IPS DF 4.7 (cell line): ENCODE results near the gene MARCOL.
"Not testable (repeated sequence)": the region's sequence is repeated elsewhere in the genome, so short reads cannot be mapped to it uniquely, and the experiment has no call there.

Source experiments
- DNase-seq: peaks from one replicate; pipeline ENCODE4 v3.0.0-alpha.2; 2013; ENCODE audit warnings: low spot score; ENCODE audit errors: extremely low read depth

MARCOL gene

GRCh38 chr5:148261221-148261620 lies 22.9 kb downstream of the MARCOL start:
- DNase-seq, result no peak

DNA sequence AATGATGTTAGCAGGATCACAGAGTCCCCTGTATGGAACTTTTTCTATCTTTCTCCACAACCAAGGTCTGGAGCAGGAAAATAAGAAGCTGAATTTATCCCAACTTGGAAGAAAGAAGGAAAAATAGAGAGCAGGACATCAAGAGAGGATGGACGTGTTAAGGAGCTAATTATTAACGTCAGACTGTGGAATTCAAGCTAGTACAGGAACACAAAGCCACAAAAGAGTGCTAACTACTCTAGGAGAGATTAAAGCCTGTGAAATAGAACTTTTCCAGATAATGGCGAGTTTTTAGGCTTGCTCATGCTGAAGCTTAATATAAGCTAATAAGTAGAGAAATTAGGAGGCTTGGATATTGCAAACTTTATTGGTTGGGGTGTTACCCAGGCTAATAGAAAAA lies 29.6 kb downstream of the MARCOL start:
- DNase-seq, result no peak

DNA sequence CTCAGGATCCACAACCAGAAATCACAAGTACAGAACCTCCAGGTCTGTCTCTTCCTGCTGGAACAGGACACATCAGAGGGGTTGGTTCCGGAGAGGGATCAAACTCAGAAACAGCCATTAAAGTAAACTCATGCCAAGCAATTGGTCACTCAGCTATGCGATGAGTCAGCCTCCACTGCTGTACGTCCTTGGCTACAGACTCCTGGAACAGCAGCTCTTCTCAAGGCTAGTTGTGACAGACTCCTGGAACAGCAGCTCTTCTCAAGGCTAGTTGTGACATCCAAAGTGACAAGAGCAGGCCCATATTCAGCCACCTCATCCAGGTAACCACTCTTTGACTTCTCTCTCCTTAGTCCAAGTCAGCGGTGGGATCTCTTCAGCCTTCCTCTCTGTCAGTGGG lies 30.2 kb downstream of the MARCOL start, which contains the start of gene SPINK13:
TSS of gene SPINK13 (plus strand) at position 229 of the 400 bp plus-strand sequence. CDS start 1,279 bp downstream, outside the sequence.
- DNase-seq, result no peak

- not testable (repeated sequence) for DNase-seq
Observed at GRCh38 chr5:148275129-148275528, 36.8 kb downstream of the MARCOL start.

- not testable (repeated sequence) for DNase-seq
Observed at GRCh38 chr5:148280893-148281292, 42.6 kb downstream of the MARCOL start.

DNA sequence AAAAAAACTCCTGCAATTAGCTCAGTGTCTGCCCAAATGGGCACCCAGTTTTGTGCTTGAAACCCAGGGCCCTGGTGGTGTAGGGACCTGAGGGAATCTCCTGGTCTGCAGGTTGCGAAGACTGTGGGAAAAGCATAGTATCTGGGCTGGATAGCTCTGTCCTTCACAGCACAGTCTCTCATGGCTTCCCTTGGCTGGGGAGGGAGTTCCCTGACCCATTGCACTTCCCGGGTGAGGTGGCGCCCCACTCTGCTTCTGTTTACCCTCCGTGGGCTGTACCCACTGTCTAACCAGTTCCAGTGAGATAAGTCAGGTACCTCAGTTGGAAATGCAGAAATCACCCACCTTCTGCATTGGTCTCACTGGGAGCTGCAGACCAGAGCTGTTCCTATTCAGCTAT lies 43.0 kb downstream of the MARCOL start:
- DNase-seq, result not testable (repeated sequence)

DNA sequence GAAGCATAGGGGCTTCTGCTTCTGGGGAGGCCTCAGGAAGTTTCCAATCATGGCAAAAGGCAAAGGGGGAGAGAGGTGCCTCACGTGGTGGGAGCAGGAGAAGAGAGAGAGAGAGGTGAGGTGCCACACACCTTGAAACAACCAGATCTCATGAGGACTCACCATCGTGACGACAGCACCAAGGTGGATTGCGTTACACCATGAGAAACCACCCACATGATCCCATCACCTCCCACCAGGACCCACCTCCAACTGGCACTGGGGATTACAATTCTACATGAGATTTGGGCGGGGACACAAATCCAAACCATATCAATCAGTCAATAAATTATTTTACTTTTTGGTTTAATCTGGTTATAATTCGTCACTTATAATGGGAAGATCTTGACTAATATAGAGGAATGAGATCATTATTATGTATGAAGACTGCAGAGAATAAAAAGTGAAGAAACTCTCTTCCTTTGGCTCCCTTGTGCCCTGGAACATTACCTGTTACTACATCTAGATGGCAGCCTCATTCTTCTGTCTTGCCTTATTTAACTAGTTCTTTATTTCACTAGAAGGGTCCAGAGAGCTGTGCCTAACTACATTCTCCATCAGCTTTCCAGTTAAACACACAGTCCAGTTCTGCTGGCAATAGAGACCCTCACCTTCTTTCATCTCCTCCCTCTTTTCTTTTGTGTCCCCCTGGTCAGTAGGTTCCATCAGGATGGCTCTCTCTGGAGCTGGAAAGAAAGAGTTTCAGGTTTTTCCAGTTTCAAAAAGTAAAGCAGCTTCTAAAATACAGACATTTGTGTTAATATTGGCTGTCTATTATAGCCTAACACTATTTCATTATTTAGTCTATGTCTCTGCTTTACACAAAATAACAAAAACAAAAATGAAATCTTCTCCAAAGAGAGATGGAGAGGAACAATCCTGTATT lies 52.2 kb downstream of the MARCOL start:
- no peak for DNase-seq
